ENCODE results near the gene FOXN3.
"Not testable (repeated sequence)": the region's sequence is repeated elsewhere in the genome, so short reads cannot be mapped to it uniquely, and the experiment has no call there.

FOXN3 gene

DNA sequence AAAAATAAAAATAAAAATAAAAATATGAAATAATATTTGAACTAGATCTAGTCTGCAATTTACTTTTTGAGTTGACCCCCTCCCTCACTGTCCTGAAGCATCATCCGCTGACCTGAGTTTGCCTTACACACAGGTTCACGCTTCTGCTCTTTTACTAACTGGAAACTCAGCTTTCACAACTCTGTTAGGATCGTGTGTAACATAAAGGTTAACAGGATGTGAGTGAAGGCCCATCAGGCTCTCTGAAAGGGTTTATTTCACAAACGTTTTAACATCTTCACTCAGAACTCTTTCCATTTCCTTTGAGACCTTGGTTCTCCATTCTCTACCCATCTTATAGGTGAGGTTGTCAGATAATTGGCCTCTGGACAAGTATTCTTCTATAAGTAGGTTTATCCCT, 191.4 kb downstream of the FOXN3 start:
- no peak for DNase-seq

DNA sequence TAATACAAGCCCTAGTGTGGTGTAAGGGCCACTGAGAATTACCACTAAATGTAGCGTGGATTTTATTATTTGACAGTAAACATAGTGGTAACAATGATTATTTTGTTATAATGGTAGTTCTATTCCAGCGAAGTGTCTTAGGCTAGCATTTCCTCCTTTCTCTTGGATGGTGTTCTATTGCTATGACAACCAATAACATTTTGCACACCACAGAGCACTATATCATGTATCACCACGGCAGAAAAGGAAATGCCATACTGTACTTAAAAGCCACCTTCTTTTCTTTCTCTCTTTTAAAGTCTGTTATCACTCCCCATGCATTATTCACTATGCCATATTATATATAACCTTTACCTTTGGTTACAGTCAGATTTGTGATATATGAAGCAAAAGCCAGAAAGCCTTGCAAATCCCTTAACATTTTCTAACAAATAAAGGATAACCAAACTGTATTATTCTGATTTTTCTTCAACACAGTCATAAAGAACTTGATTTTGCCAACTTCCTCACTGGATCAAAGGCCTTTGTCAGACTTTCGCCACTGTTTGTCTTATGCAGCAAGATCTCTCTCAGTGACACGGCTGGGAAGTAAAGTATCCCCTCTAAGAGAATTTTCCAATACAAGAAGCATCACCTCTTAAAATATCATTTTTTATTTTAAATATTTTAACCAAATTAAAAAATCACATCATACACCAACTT, 195.8 kb downstream of the FOXN3 start:
- peak; percentile 87 for DNase-seq

DNA sequence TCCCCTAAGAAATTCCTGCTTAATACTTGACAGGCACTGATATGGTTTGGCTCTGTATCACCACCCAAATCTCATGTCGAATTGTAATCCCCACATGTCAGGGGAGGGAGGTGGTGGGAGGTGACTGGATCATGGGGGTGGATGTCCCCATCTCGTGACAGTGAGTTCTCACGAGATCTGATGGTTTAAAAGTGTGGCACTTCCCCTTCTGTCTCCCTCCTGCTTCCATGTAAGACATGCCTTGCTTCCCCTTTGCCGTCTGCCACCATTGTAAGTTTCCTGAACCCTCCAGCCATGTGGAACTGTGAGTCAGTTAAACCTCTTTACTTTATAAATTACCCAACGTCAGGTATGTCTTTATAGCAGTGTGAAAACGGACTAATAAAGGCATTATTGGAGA, 198.0 kb downstream of the FOXN3 start:
- DNase-seq: no peak

DNA sequence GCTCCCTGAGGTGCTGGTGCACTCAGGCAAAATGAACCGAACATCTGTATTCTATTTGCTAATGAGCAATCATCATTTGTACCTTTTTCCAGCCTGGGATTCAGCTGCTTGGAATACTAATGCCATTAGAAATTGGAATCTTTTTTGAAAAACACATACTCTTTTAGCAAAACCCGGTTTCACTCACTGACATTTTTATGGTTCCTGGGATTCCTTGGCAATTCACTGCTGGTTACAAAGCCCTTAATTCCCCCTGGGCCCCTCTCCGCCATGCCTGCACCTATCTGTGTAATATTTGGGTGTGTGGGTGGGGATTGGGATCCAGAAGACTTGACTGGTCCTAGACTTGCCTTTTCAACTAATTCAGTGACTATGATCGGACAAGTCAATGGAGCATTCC, 199.1 kb downstream of the FOXN3 start:
- DNase-seq: no peak

DNA sequence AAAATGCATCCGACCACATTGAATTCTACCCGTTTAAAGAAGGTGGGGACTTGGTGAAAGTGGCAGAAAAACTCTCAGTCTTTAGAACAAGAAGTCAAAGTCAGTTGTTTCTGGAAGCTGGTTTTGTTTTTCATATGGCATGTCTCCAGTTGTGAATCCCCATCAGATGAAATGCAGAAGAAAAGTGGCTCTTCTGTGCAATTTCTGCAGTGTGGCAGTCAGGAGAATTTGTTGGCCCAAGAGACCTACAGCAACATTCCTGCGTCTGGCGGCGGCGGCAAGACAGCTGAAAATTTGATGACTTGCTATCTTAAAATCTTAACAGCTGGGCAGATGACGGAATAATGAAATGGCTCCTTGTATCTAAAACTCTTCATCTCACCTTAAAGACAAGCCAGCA, 201.5 kb downstream of the FOXN3 start:
- no peak for DNase-seq

DNA sequence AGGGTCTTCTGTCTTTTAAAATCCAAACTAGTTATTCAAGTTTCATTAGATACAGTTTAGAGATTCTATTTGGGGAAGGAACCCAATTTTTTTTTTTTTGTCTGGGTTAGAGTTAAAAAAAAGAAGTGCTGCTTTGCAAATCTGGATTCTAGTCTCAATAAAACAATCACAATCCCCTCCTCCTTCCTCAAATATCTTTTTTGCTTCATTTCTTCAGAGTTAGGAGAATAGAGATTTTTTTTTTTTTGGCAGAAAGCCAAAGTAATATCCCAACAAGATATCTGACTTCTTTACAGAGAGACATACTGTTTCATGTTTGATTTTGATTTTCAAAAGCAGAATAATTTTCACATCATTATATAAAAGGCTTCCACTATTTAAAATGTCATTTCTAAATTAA, 201.9 kb downstream of the FOXN3 start:
- DNase-seq: no peak

DNA sequence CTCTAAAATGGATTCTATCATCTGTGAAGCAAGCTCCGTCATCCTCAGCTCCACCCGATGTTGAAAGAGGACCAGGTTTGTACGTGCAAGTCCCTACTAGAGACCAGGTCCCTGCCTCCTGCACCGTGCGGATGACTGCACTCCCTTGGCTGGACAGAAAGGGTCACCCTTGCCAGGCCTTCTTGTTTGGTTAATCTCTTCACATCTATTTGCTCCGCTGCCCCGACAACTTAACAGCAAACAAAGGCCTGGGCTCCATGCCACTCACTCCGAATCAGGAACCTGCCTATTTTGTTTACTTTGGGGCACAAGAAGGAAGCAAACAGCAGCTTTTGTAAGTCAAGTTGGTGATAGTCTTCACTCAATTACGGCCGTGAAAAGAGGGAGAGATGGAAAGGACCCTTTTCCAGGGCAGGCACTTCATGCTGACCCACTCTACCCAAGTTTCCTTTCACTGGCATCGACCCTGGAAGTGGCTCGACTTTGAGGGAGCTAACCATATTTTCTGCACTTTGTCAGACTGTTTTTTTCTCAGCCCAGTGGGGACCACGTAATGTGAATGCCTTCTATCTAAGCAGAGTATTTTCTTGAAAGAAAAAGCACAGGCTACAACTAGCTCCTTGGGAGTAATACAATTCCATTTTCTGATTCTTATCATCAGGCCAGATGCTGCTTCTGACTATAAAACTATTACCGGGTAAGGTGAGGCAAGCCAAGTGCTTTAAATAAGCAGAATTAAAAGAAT, 202.6 kb downstream of the FOXN3 start:
- DNase-seq: no peak

DNA sequence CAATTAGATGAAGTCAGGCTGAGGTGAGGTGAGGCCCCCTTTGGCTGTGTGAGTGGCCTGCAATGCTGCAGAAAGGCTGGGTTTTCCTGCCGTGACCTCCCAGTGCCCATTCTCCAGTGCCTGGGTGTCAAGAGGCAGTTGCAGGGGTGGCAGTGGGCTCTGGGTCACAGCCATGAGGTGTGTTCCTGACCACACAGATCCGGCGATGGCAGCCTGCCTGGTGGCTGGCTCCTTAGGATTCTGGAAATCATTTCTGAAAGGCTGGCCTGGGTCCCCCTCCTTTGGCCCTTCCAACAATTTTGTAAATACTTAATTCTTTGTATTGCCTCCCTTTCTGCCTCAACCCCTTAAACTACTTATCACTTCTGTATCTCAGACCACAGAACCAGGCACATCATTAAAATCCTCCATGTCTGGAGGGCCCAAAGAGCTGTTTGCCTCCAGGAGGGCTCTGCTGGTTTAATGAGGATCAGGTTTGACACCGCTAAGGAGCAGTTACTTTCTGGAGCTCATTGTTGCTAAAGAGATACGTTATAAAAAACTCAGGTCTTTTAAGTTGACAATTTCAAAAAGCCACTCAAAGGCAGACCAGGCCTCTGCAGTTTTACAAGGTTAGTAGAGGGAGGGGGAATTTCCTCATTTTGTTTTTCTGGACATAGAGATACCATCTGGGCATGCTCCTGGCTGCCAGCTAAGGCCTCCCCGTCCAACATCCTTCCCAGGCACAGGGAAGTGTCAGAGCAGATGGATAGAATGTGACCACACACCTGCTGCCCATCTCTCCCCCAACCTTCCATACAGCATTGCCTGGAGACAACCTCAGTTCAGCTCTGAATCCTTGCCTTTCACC, 204.4 kb downstream of the FOXN3 start:
- DNase-seq: no peak

DNA sequence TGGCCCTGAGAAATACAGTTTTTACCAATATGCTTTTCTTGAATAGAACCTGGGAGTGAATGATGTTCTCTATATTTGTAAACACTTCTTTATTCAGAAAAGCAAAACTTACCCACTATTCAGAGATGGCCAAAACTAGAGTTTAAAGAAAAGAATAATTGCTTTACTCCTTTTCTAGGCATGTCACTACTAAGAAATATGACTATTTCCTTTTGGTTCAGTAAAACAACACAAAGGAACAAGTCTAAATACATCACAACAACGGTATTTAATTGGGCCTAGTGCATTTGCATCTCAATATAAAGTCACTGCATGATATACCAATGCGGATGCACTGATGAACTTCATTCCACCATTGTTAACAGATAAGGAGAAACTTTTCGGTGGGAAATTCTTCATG, 207.5 kb downstream of the FOXN3 start:
- DNase-seq: no peak

DNA sequence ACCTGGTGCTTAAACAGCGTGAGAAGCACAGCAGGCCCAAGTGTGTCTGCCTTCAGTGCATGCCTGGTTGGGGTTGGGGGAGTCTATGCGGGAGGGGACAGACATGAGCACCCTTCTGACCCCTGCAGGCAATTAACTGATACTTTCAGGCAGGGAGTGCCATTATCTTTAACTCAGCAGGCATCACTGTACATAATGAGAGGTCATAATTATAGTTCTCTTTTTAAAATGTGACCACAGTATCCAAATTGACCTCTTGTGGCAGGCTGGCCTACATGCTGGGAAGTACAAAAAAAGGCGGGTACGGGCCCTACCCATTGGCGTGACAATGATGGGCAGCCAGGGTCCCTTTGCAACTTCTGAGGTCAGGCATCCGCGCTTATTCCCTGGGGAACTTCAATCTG, 209.1 kb downstream of the FOXN3 start:
- no peak for DNase-seq

DNA sequence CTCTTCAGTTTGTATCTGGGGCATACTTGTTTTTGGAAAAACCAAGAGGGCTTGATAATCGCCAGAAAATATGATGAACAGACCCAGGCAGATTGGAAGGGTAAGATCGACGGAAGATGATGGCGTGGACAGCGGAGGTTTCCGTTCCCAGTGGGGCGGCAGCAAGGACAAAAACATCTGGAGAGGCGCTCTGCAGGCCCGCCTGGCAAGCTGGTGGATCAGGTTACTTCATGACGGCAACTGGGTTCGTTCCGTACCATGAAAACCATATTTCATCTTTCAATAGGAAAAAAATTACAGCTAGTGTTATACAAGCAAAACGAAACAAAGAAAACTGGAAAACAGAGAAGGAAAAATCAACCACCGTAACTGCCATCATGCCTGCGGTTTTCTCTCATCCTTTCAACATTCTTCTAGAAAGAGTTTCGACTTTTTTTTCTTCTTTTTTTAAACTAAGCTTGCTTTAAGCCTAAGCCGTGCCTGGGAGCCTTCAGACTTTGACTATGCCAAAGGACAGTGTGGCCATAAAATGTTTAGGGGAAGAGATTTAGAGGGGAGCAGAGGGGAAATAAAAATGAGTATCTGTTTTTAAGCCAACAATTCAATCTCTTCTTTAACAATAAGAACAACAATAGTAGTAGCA, 210.5 kb downstream of the FOXN3 start:
- DNase-seq: no peak

DNA sequence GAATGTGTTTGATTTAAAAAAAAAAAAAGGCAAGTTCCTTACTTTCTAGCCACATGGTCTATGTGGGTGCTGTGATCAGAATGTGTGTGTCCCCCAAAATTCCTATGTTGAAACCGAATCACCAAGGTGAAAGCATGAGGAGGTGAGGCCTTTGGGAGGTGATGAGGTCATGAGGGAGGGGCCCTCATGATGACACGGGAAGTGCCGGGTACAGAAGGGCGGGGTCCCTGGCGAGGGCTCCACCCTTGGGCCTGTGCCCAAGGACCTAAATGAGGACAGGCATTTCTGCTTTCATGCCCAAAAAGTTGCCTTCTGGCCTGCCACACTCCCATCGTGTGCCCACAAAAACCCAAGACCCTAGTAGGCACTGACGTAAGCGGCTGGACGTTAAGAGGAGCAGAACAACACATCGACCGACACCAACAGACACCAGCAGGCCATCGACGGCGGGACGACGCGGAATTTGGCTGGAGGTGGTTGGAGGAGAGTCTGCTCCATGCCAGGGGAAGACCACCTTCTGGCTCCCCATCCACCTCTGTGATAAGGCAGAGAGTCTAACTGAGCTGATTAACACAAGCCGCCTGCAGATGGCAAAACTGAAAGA, 211.8 kb downstream of the FOXN3 start:
- DNase-seq: no peak

DNA sequence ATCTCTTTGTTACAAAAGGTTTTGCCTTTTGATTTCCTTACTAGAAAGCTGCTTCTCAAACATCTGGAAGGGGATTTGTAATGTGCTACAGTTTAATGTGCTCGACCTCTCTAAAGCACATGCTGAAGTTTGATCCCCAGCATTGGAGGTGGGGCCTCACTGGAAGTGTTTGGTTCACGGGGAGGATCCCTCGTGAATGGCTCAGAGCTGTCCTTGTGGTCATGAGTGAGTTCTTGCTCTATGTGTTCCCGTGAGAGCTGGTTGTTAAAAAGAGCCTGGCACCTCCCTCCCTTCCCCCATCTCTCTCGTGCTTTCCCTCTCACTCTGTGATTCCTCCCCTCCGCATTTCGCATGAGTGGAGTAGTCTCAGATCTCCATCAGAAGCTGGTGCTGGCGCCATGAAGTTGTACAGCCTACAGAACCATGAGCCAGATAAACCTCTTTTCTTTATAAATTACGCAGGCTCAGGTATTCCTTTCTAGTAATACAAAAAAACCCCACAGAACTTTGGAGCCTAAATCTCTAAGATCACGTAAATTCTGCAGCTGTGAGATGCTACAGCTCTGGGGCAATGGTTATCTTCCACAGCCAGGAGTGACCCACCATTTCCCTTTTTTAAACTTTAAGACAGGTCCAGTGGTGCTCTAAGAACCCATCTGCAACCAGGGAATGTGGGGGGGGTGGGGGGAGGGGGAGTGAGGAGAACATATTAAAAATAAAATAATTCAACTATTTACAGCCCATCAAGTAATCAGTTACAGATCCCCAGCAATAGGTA, 214.4 kb downstream of the FOXN3 start:
- DNase-seq: no peak

DNA sequence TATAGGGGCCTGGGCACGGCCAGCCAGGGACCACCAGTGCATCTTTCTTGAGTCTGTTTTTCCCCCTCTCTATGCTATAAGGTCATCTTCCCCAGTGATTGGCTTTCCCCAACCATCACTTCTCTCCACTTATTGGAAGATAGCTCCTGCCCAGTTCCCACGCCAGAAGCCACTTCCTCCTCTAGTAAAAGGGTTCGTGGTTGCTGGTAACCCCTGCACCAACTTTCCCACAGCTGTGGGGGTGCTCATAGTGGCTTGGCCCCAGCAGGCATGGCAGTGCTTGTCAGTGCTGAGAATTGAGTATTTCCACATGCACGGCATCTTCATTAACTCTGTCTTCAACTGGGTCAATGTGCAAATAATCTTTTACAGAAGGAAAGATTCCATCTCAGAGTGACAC, 215.4 kb downstream of the FOXN3 start:
- DNase-seq: no peak

DNA sequence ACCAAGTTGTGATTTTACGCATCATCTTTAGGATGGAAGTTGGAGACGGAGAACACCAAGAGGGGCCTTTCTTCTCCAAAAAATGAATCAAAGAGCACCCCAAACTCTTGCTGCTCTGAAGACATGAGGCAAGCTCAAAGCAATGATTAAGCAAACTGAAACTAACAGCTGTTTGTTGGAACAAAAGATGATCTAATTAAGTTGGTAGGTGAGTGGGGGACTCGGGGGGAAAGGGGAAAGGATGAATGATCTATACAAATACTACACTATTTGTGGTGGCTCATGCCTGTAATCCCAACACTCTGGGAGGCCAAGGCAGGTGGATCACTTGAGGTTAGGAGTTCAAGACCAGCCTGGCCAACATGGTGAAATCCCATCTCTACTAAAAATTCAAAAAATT, 217.7 kb downstream of the FOXN3 start:
- DNase-seq: not testable (repeated sequence)

DNA sequence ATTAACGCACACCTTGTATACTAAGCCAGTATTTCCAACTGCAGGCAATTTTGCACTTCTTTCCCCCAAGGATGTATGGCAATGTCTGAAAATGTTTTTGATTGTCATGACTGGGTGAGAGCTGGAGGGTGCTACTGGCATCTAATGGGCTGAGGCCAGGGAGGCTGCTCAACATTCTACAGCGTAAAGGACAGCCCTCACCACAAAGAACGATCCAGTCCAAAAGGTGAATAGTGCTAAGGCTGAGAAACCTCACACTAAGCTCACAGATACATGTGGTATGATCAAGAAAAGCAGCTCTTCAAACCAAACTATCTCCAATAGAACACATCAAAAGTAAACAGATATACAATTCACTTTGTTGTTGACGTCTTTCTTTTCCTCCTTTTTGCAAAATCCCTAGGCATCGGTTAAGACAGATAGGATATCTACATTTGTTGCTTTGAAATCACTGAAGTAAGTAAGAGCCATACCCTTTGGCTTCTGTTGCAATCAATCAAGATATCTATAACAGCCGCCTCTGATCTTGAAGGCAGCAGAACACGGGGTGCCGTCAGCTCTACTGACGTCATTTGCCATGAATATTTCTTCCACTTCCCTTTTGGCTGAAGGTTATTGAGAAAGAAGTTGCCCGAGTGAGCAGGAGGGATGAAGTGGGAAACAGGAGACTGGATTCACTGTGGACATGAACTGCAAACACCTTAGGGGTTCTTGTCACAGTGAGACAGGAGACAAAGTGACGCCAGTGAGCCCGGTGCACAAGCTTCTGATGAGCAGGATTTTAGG, 218.3 kb downstream of the FOXN3 start:
- no peak for DNase-seq

DNA sequence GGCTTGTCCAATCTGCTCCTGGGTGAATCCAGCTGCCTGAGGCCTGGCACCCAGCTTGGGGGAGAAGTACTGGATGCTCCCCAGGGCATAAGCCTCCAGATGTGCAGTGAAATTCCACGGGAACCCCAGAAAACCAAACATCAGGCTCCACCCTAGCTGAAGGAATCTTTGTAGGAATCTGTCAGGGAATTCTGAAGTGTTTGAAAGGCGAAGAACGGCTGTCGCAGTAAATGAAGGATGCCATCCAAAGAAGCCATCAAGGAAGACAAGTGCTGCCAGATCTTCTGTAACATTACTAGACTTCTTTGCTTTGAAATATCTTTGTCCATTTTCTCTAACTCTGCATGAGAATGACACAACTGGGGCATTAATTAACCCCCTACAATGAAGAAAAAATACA, 219.4 kb downstream of the FOXN3 start:
- no peak for DNase-seq

DNA sequence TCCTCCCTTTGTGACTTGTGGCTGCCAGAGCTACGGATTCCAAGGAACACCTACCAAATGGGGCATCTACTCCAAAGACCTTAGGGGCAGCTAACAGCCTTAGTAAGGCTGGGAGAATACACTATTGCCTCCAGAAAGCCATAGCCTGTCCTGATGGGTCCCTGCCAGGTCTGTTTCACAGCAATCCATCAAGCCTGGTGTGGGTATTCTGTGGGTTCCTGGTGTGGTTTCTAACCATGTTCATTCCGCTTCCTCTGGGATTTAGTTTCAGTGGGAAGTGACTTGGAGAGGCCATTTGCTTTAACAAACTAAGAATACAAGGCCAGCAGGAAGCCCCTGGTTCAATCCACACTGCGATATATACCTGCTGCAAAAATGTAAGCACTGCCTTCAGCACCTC, 220.5 kb downstream of the FOXN3 start:
- DNase-seq: no peak

DNA sequence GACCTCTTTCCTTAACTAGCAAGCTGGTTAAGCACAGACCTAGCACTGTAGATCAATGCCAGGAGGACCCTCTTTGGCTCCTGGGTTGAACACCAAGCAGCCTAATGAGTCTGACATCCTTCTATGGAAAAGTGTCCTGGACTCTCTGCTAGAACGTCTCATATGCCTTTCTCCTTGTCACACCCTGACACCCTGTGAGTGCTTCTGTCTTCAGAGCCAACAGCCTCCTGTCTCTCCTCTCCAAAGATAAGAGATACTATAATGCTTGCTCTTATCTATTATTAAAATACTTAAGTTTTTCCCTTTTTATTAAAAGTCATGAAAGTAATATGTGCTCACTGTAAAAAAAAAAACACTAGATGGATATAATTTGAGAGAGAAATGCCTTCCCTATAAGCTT, 222.7 kb downstream of the FOXN3 start:
- DNase-seq: no peak

DNA sequence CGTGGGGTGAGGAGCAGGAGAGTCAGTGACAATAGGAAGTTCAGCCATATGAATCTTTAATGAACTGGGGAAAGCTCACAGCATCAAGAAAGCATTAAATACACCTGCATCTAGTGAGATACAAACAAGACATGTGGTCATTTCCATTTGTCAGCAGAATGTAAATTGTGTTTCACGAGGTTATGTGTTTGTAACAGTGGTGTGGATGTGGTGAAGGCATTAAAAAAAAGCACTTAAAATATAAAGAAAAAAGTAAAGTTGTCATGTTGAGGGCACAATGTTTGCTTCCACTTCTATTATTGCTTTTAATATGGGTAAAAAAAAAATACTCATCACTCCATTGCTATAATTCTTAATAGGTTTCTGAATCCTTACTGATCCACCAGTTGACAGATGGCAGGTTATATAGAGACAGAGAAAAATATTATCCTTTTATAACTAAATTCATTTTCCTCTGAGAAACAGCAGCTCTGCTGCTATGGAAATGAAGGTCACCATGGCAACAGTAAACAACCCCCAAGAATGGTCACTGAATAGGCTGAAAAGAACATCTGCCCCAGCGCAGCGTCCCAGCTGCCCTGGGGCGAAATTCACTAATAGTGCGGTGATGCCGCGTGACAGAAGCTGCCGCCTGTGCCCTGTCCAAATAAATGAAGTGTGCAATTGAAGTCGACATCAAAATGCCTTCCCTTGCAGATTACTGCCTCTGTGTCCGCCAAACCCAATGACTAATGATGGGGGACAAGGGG, 226.1 kb downstream of the FOXN3 start:
- DNase-seq: peak; percentile 37

DNA sequence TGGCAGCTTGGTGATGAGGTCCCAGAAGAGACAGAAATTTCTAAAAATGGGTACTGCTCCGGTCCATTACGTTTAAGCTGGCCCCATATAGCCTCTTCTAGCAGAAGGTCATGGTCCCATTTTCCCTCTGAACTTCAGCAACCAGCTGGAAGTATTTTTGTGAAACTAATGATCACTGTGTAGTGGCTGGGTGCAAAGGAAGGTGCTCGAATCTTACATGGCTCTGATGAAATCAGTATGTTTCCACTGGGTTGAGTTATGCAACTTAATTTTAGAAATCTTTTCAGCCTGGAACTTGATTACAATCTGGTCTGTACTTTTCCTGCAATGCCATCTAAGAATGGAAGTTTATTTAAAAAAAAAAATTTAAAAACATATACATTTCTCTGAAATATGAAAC, 228.5 kb downstream of the FOXN3 start:
- DNase-seq: no peak

Measured in NCI-H2107 (cell line).